ENCODE data around the gene SALL4. TPM values are rescaled to one million over a fixed set of nuclear protein-coding genes. Genes with fewer than 3 reads are reported as not detected.
"Not testable (repeated sequence)": the region's sequence is repeated elsewhere in the genome, so short reads cannot be mapped to it uniquely, and the experiment has no call there.

Gene SALL4
- total and polyA plus RNA-seq, 5 donors from 2014 or later, result not detected

GRCh38 chr20:51830538-51830937 is 28.2 kb upstream of the SALL4 start:
- DNase-seq (no peak), ATAC-seq (ENCODE audit: low read depth in 2 of 2) (no peak)
- no peak overlapping the region for H3K27ac Mint-ChIP-seq
- no peak overlapping the region for H3K4me3 ChIP-seq (ENCODE audit: low read depth, low read length)
- no peaks in the 10 kb centered on the region for H3K36me3 Mint-ChIP-seq
- no peak overlapping the region for H3K4me3 Mint-ChIP-seq
- H3K4me1 Mint-ChIP-seq, result peaks cover 0 to 3% (median 2%) of the 10 kb centered on the region in 4 donors
- H3K27ac ChIP-seq (ENCODE audit: insufficient read depth, low read length, poor library complexity, severe bottlenecking), result no peak overlapping the region
- H3K9me3 ChIP-seq (ENCODE audit: control insufficient read depth in 2 of 2, low read length in 2 of 2), result no peaks in the 10 kb centered on the region
- H3K36me3 ChIP-seq (ENCODE audit: control insufficient read depth, insufficient read depth, low read length), result no peaks in the 10 kb centered on the region
- H3K4me1 ChIP-seq (ENCODE audit: control insufficient read depth, insufficient read depth, low read length, poor library complexity, severe bottlenecking), result no peaks in the 10 kb centered on the region
- no peaks in the 10 kb centered on the region for H3K27me3 Mint-ChIP-seq
- no peaks in the 10 kb centered on the region for H3K27me3 ChIP-seq (ENCODE audit: control insufficient read depth, insufficient read depth, low read length)
- peaks cover 0 to 2% (median 0%) of the 10 kb centered on the region in 7 donors for H3K9me3 Mint-ChIP-seq

GRCh38 chr20:51828762-51829161 is 26.4 kb upstream of the SALL4 start:
- Mint-ChIP-seq H3K27me3 (no peaks in the 10 kb centered on the region), H3K4me3 (no peak overlapping the region), H3K27ac (peak overlapping the region in 1 of 3 donors; percentile 28), H3K36me3 (no peaks in the 10 kb centered on the region), H3K9me3 (peaks cover 0 to 3% (median 0%) of the 10 kb centered on the region in 7 donors), H3K4me1 (peaks cover 0 to 3% (median 2%) of the 10 kb centered on the region in 4 donors)
- no peak overlapping the region for H3K4me3 ChIP-seq (ENCODE audit: low read depth, low read length)
- no peaks in the 10 kb centered on the region for H3K9me3 ChIP-seq (ENCODE audit: control insufficient read depth in 2 of 2, low read length in 2 of 2)
- no peak overlapping the region for H3K27ac ChIP-seq (ENCODE audit: insufficient read depth, low read length, poor library complexity, severe bottlenecking)
- no peaks in the 10 kb centered on the region for H3K27me3 ChIP-seq (ENCODE audit: control insufficient read depth, insufficient read depth, low read length)
- no peaks in the 10 kb centered on the region for H3K4me1 ChIP-seq (ENCODE audit: control insufficient read depth, insufficient read depth, low read length, poor library complexity, severe bottlenecking)
- H3K36me3 ChIP-seq (ENCODE audit: control insufficient read depth, insufficient read depth, low read length), result no peaks in the 10 kb centered on the region
- ATAC-seq (ENCODE audit: low read depth in 2 of 2) (no peak), DNase-seq (no peak)

GRCh38 chr20:51826372-51826771 is 24.1 kb upstream of the SALL4 start:
- H3K9me3 ChIP-seq (ENCODE audit: control insufficient read depth in 2 of 2, low read length in 2 of 2), result no peaks in the 10 kb centered on the region
- H3K4me1 Mint-ChIP-seq, result peaks cover 0 to 3% (median 2%) of the 10 kb centered on the region in 4 donors
- ATAC-seq (ENCODE audit: low read depth in 2 of 2) (no peak), DNase-seq (no peak)
- no peaks in the 10 kb centered on the region for H3K36me3 Mint-ChIP-seq
- H3K27me3 Mint-ChIP-seq, result no peaks in the 10 kb centered on the region
- H3K27ac ChIP-seq (ENCODE audit: insufficient read depth, low read length, poor library complexity, severe bottlenecking), result no peak overlapping the region
- H3K4me3 ChIP-seq (ENCODE audit: low read depth, low read length), result no peak overlapping the region
- H3K27ac Mint-ChIP-seq, result no peak overlapping the region
- H3K27me3 ChIP-seq (ENCODE audit: control insufficient read depth, insufficient read depth, low read length), result no peaks in the 10 kb centered on the region
- no peaks in the 10 kb centered on the region for H3K4me1 ChIP-seq (ENCODE audit: control insufficient read depth, insufficient read depth, low read length, poor library complexity, severe bottlenecking)
- H3K9me3 Mint-ChIP-seq, result peaks cover 0 to 3% (median 0%) of the 10 kb centered on the region in 7 donors
- H3K4me3 Mint-ChIP-seq, result no peak overlapping the region
- no peaks in the 10 kb centered on the region for H3K36me3 ChIP-seq (ENCODE audit: control insufficient read depth, insufficient read depth, low read length)

GRCh38 chr20:51818479-51819008 is 16.2 kb upstream of the SALL4 start:
- Histone ChIP-seq H3K27ac (ENCODE audit: insufficient read depth, low read length, poor library complexity, severe bottlenecking) (no peak overlapping the region), H3K9me3 (ENCODE audit: control insufficient read depth in 2 of 2, low read length in 2 of 2) (no peaks in the 10 kb centered on the region), H3K4me3 (ENCODE audit: low read depth, low read length) (no peak overlapping the region), H3K36me3 (ENCODE audit: control insufficient read depth, insufficient read depth, low read length) (no peaks in the 10 kb centered on the region), H3K27me3 (ENCODE audit: control insufficient read depth, insufficient read depth, low read length) (no peaks in the 10 kb centered on the region), H3K4me1 (ENCODE audit: control insufficient read depth, insufficient read depth, low read length, poor library complexity, severe bottlenecking) (no peaks in the 10 kb centered on the region)
- H3K4me3 Mint-ChIP-seq, result no peak overlapping the region
- H3K9me3 Mint-ChIP-seq, result peaks cover 0 to 2% (median 0%) of the 10 kb centered on the region in 7 donors
- ATAC-seq (ENCODE audit: low read depth in 2 of 2) (no peak), DNase-seq (no peak)
- H3K27ac Mint-ChIP-seq, result no peak overlapping the region
- no peaks in the 10 kb centered on the region for H3K36me3 Mint-ChIP-seq
- no peaks in the 10 kb centered on the region for H3K4me1 Mint-ChIP-seq
- H3K27me3 Mint-ChIP-seq, result no peaks in the 10 kb centered on the region

- ATAC-seq (ENCODE audit: low read depth in 2 of 2); H3K36me3 Mint-ChIP-seq; DNase-seq; H3K4me1 Mint-ChIP-seq; H3K27ac ChIP-seq (ENCODE audit: insufficient read depth, low read length, poor library complexity, severe bottlenecking); H3K27ac Mint-ChIP-seq; H3K27me3 Mint-ChIP-seq; H3K27me3 ChIP-seq (ENCODE audit: control insufficient read depth, insufficient read depth, low read length); H3K4me1 ChIP-seq (ENCODE audit: control insufficient read depth, insufficient read depth, low read length, poor library complexity, severe bottlenecking); H3K36me3 ChIP-seq (ENCODE audit: control insufficient read depth, insufficient read depth, low read length); H3K9me3 ChIP-seq (ENCODE audit: control insufficient read depth in 2 of 2, low read length in 2 of 2); H3K4me3 Mint-ChIP-seq; H3K9me3 Mint-ChIP-seq; H3K4me3 ChIP-seq (ENCODE audit: low read depth, low read length): not testable (repeated sequence)
These were observed 14.5 kb upstream of the SALL4 start for GRCh38 chr20:51816856-51817255.

- H3K9me3 Mint-ChIP-seq, result peaks cover 0 to 3% (median 0%) of the 10 kb centered on the region in 7 donors
- no peaks in the 10 kb centered on the region for H3K9me3 ChIP-seq (ENCODE audit: control insufficient read depth in 2 of 2, low read length in 2 of 2)
- no peaks in the 10 kb centered on the region for H3K4me1 ChIP-seq (ENCODE audit: control insufficient read depth, insufficient read depth, low read length, poor library complexity, severe bottlenecking)
- no peaks in the 10 kb centered on the region for H3K36me3 ChIP-seq (ENCODE audit: control insufficient read depth, insufficient read depth, low read length)
- H3K4me3 Mint-ChIP-seq, result no peak overlapping the region
- no peaks in the 10 kb centered on the region for H3K27me3 ChIP-seq (ENCODE audit: control insufficient read depth, insufficient read depth, low read length)
- no peak overlapping the region for H3K4me3 ChIP-seq (ENCODE audit: low read depth, low read length)
- ATAC-seq (ENCODE audit: low read depth in 2 of 2) (no peak), DNase-seq (no peak)
- H3K27ac ChIP-seq (ENCODE audit: insufficient read depth, low read length, poor library complexity, severe bottlenecking), result no peak overlapping the region
- H3K4me1 Mint-ChIP-seq, result no peaks in the 10 kb centered on the region
- no peaks in the 10 kb centered on the region for H3K36me3 Mint-ChIP-seq
- H3K27me3 Mint-ChIP-seq, result no peaks in the 10 kb centered on the region
- H3K27ac Mint-ChIP-seq, result no peak overlapping the region
These were observed 13.2 kb upstream of the SALL4 start for GRCh38 chr20:51815383-51816076.

- no peaks in the 10 kb centered on the region for H3K9me3 ChIP-seq (ENCODE audit: control insufficient read depth in 2 of 2, low read length in 2 of 2)
- H3K27ac ChIP-seq (ENCODE audit: insufficient read depth, low read length, poor library complexity, severe bottlenecking), result no peak overlapping the region
- H3K4me3 Mint-ChIP-seq, result no peak overlapping the region
- H3K4me1 Mint-ChIP-seq, result no peaks in the 10 kb centered on the region
- H3K4me1 ChIP-seq (ENCODE audit: control insufficient read depth, insufficient read depth, low read length, poor library complexity, severe bottlenecking), result no peaks in the 10 kb centered on the region
- no peak for DNase-seq
- peaks cover 0 to 1% (median 0%) of the 10 kb centered on the region in 7 donors for H3K9me3 Mint-ChIP-seq
- H3K4me3 ChIP-seq (ENCODE audit: low read depth, low read length), result no peak overlapping the region
- no peaks in the 10 kb centered on the region for H3K27me3 ChIP-seq (ENCODE audit: control insufficient read depth, insufficient read depth, low read length)
- no peaks in the 10 kb centered on the region for H3K27me3 Mint-ChIP-seq
- H3K36me3 Mint-ChIP-seq, result no peaks in the 10 kb centered on the region
- no peaks in the 10 kb centered on the region for H3K36me3 ChIP-seq (ENCODE audit: control insufficient read depth, insufficient read depth, low read length)
- ATAC-seq (ENCODE audit: low read depth in 2 of 2), result no peak
- H3K27ac Mint-ChIP-seq, result no peak overlapping the region
These were observed 10.5 kb upstream of the SALL4 start for GRCh38 chr20:51812861-51813260.

- no peaks in the 10 kb centered on the region for H3K27me3 ChIP-seq (ENCODE audit: control insufficient read depth, insufficient read depth, low read length)
- DNase-seq (no peak), ATAC-seq (ENCODE audit: low read depth in 2 of 2) (no peak)
- no peak overlapping the region for H3K4me3 ChIP-seq (ENCODE audit: low read depth, low read length)
- no peaks in the 10 kb centered on the region for H3K27me3 Mint-ChIP-seq
- H3K36me3 ChIP-seq (ENCODE audit: control insufficient read depth, insufficient read depth, low read length), result no peaks in the 10 kb centered on the region
- H3K9me3 Mint-ChIP-seq, result peaks cover 0 to 1% (median 0%) of the 10 kb centered on the region in 7 donors
- no peaks in the 10 kb centered on the region for H3K36me3 Mint-ChIP-seq
- no peaks in the 10 kb centered on the region for H3K4me1 ChIP-seq (ENCODE audit: control insufficient read depth, insufficient read depth, low read length, poor library complexity, severe bottlenecking)
- no peak overlapping the region for H3K27ac ChIP-seq (ENCODE audit: insufficient read depth, low read length, poor library complexity, severe bottlenecking)
- H3K4me1 Mint-ChIP-seq, result no peaks in the 10 kb centered on the region
- H3K9me3 ChIP-seq (ENCODE audit: control insufficient read depth in 2 of 2, low read length in 2 of 2), result no peaks in the 10 kb centered on the region
- no peak overlapping the region for H3K27ac Mint-ChIP-seq
- H3K4me3 Mint-ChIP-seq, result no peak overlapping the region
These were observed 9.3 kb upstream of the SALL4 start for GRCh38 chr20:51811514-51812128.
